K562 (cell line): ENCODE results near the gene AFF1. TPM values are rescaled to one million over a fixed set of nuclear protein-coding genes. Genes with fewer than 3 reads are reported as not detected.

Experiments used
- E4F1 ChIP-seq: fragments of 250-450 bp; sonication (Bioruptor Pico); IDR thresholded peaks from 2 replicates; pipeline ENCODE4 v1.5.0; 2021; ENCODE audit warnings: mild to moderate bottlenecking, borderline replicate concordance
- EP400 ChIP-seq: fragments of 450-650 bp; IDR thresholded peaks from 2 replicates; pipeline ENCODE4 v1.6.1; 2017; ENCODE audit warnings: antibody characterized with exemption, mild to moderate bottlenecking, moderate library complexity
- EZH2 ChIP-seq: IDR thresholded peaks from 2 replicates; pipeline ENCODE4 v1.6.1; 2012; ENCODE audit warnings: low read depth, mild to moderate bottlenecking, inconsistent platforms, low read length, borderline replicate concordance
- MAZ ChIP-seq, 2 experiments: fragments of 450-650 bp in 1 of 2; sonication (generic) in 1 of 2; formaldehyde crosslinking; IDR thresholded peaks in 1 of 2; conservative IDR thresholded peaks in 1 of 2; 2 replicates each; pipeline versions ENCODE4 v1.4.0 to v1.5.0; 2020; ENCODE audit warnings: mild to moderate bottlenecking in 1 of 2, missing genetic modification reagents in 1 of 2
- SMAD1 ChIP-seq: fragments of 150-350 bp; IDR thresholded peaks from 2 replicates; pipeline ENCODE4 v1.6.1; 2014; ENCODE audit warnings: low read length, low read depth; ENCODE audit not compliant: partially characterized antibody
- TEAD4 ChIP-seq, 2 experiments: sonication (generic) in 1 of 2; formaldehyde crosslinking in 1 of 2; IDR thresholded peaks; 2 replicates each; pipeline versions ENCODE4 v1.6.1 to v1.8.0; 2012 to 2022; ENCODE audit warnings: borderline replicate concordance in 1 of 2, inconsistent platforms in 1 of 2, low read length in 1 of 2, mild to moderate bottlenecking in 1 of 2, missing genetic modification reagents in 1 of 2
- YY1 ChIP-seq, 3 experiments: IDR thresholded peaks; 2 replicates each; pipeline ENCODE4 v1.6.1; 2011; ENCODE audit warnings: low read length in 2 of 3, mild to moderate bottlenecking in 2 of 3, moderate library complexity in 2 of 3, borderline replicate concordance in 1 of 3, control low read depth in 1 of 3, low read depth in 1 of 3; ENCODE audit not compliant: insufficient read depth in 3 of 3, insufficient replicate concordance in 2 of 3, control insufficient read depth in 1 of 3, insufficient read length in 1 of 3; ENCODE audit errors: extremely low read depth in 1 of 3
- ZBTB17 ChIP-seq: fragments of 450-650 bp; formaldehyde crosslinking; IDR thresholded peaks from 2 replicates; pipeline ENCODE4 v1.4.0; 2020; ENCODE audit warnings: mild to moderate bottlenecking
- ZFX ChIP-seq: sonication (generic); formaldehyde crosslinking; IDR thresholded peaks from 2 replicates; pipeline ENCODE4 v1.8.0; 2022; ENCODE audit warnings: mild to moderate bottlenecking, missing genetic modification reagents, moderate library complexity
- ZNF707 ChIP-seq: fragments of 250-450 bp; sonication (Bioruptor Pico); conservative IDR thresholded peaks from 2 replicates; pipeline ENCODE4 v1.8.0; 2022; ENCODE audit warnings: inconsistent platforms, mild to moderate bottlenecking, moderate library complexity
- polyA plus RNA-seq, 8 experiments: library from polyadenylated mRNA; depleted of rRNA in 4 of 8; stranded (reverse) in 5 of 8; unstranded in 3 of 8; fragments of >200 nt; fragmentation: Nextera tagmentation in 2 of 8; fragmentation: Illumina TruSeq in 1 of 8; extraction: Ambion mirVana in 2 of 8; extraction: Trizol in 1 of 8; gene quantifications; 2 replicates each; pipeline versions ENCODE4 v1.2.1 to v1.2.3, GENCODE V29; 2011 to 2014; ENCODE audit warnings: inconsistent platforms in 1 of 8, missing spikeins in 1 of 8
- total RNA-seq, 7 experiments: library from RNA; depleted of rRNA in 6 of 7; stranded (reverse); fragments of >200 nt in 6 of 7; fragmentation: Illumina TruSeq in 2 of 7; extraction: Trizol in 2 of 7; gene quantifications; 2 replicates each; pipeline versions ENCODE4 v1.2.1 to v1.2.3, GENCODE V29; 2011 to 2021; ENCODE audit warnings: low replicate concordance in 1 of 7
- TF ChIP-seq, protein P1 (sequence below): fragments of 200-800 bp; sonication (Bioruptor generic); IDR thresholded peaks from 2 replicates; pipeline ENCODE4 v1.6.1; 2017; ENCODE audit warnings: missing genetic modification characterization, missing compliant biosample characterization

AFF1 gene
- total and polyA plus RNA-seq, 9 of the 15 experiments (the other 6 are each of a cell fraction or from before 2014, with no cell fraction given) = 4.1 to 47.5 (median 17.2) TPM

DNA sequence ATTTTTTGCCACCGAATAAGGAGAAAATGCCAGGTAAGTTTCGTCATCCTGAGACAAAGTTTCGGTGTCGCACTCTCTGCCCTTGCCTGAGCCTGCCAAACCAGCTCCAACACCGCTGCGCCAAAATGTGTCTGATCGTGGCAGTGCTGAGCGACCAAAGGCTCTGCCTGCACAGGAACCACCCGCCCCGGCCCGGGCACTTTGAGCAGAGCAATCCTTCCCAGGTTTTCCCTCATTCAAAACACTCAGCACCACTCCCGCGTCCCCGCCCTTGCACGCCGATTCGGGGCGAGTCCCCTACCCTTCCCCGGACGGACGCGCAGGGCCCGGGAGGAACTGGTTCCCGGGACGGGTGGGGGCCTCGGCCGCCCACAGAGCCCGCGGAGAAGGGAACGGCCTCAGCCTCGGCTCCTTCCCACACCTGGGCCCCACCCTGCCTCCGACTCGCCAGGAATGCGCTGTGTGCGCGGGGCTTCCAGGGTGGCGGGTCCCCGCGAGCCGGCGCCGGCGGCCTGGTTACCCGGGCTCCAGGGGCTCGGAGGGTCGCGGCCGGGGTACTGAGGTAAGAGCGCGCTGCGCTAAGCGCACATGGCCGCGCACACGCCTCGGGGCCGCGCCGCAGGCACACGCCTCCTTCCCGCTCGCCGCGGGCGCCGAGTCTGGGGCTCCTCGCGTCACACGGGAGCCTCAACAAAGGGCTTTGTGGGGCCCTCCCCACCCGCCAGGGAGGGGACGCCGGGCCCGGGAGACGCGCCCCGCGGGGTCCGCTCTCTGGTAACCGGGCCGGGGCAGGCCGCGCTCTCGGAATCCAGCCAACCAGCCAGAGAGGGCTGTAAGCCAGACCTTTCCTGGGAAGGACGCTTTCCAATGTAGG, 42.8 kb upstream of the AFF1 start, which contains the start of gene C4orf36 (continued):
- no peak for TF ChIP-seq ZNF707 (CRISPR knock-in tag)
- peak in 1 of 2 experiments; percentile 32; a peak in 1 of 4 replicates for TF ChIP-seq MAZ (CRISPR knock-in tag; conservative IDR thresholded peaks at IDR 0.05 in 1 of 2, IDR thresholded peaks at IDR 0.05 in 1 of 2)
- TF ChIP-seq, protein P1, sequence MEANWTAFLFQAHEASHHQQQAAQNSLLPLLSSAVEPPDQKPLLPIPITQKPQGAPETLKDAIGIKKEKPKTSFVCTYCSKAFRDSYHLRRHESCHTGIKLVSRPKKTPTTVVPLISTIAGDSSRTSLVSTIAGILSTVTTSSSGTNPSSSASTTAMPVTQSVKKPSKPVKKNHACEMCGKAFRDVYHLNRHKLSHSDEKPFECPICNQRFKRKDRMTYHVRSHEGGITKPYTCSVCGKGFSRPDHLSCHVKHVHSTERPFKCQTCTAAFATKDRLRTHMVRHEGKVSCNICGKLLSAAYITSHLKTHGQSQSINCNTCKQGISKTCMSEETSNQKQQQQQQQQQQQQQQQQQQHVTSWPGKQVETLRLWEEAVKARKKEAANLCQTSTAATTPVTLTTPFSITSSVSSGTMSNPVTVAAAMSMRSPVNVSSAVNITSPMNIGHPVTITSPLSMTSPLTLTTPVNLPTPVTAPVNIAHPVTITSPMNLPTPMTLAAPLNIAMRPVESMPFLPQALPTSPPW (CRISPR knock-in tag) = no peak
- TF ChIP-seq SMAD1 = no peak
- no peak for TF ChIP-seq YY1 (IDR thresholded peaks at IDR 0.05; ENCODE audit: borderline replicate concordance in 1 of 3, control insufficient read depth in 1 of 3, extremely low read depth in 1 of 3, insufficient read depth in 3 of 3, insufficient read length in 1 of 3, insufficient replicate concordance in 2 of 3, low read depth in 1 of 3, low read length in 2 of 3)
- TF ChIP-seq TEAD4 (IDR thresholded peaks at IDR 0.05; ENCODE audit: low read length) = no peak
- TF ChIP-seq TEAD4 (CRISPR knock-in tag; IDR thresholded peaks at IDR 0.05; ENCODE audit: borderline replicate concordance) = peak; percentile 75; the same call in 1 of the 2 replicates
- no peak for TF ChIP-seq ZBTB17 (CRISPR knock-in tag)
- peak; percentile 35; the same call in 1 of the 2 replicates for TF ChIP-seq EP400
- no peak for TF ChIP-seq E4F1
- TF ChIP-seq ZFX = peak; percentile 78
- no peak for TF ChIP-seq EZH2
